Fibroblast of pulmonary artery (primary cell): ENCODE data around the gene DNAJC12.
"Not testable (repeated sequence)": the region's sequence is repeated elsewhere in the genome, so short reads cannot be mapped to it uniquely, and the experiment has no call there.

Experiments used
- DNase-seq: peaks from one replicate; pipeline ENCODE4 v3.0.0-alpha.2; 2010; ENCODE audit warnings: low read depth
- H3K4me3 ChIP-seq: replicated peaks from 2 replicates; pipeline ENCODE4 v1.5.1; 2011; ENCODE audit warnings: low read depth, mild to moderate bottlenecking, control low read depth, low read length, moderate library complexity
- TF ChIP-seq, protein P1 (sequence below): IDR thresholded peaks from 2 replicates; pipeline ENCODE4 v1.5.1; 2011; ENCODE audit warnings: mild to moderate bottlenecking, control low read depth, low read length, inconsistent platforms; ENCODE audit errors: missing control alignments

DNAJC12 gene

DNA sequence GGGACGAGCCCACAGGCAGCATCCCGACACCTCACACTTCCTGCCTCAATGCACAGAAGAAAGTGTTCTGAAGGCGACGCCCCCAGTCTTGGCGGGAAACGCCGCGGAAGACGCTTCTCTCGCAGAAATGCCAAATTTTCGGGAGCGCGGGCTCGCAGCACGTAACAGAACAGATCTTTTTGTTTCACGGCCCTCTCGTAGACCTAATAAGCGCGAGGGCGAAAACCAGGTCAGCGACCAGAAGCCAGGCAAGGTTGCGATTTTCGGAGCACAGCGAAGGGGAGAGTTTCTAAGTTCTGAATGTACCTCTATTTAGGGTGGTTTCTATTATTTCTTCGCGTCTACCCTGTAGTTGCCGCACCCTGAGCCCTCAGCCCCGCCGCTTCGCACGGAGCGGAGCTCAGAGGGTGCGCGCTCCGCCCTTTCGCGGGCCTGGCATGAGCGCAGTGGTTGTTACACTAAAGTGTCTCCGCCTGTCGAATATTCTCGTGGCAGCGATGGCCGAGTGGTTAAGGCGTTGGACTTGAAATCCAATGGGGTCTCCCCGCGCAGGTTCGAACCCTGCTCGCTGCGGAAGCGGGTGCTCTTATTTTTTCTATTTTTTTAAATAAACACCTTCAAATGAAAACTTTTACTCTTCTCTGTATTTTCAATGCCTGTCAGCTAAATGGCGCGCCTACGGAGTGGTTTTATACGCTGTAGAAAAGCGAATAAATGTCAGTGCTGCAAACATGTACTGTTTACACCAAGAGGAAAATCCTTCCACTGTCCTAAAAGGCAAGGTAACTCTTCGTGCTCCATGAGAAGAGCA, 73.8 kb downstream of the DNAJC12 start:
- H3K4me3 ChIP-seq = peak overlapping the region; percentile 68
- DNase-seq = peak; percentile 95
- TF ChIP-seq, protein P1, sequence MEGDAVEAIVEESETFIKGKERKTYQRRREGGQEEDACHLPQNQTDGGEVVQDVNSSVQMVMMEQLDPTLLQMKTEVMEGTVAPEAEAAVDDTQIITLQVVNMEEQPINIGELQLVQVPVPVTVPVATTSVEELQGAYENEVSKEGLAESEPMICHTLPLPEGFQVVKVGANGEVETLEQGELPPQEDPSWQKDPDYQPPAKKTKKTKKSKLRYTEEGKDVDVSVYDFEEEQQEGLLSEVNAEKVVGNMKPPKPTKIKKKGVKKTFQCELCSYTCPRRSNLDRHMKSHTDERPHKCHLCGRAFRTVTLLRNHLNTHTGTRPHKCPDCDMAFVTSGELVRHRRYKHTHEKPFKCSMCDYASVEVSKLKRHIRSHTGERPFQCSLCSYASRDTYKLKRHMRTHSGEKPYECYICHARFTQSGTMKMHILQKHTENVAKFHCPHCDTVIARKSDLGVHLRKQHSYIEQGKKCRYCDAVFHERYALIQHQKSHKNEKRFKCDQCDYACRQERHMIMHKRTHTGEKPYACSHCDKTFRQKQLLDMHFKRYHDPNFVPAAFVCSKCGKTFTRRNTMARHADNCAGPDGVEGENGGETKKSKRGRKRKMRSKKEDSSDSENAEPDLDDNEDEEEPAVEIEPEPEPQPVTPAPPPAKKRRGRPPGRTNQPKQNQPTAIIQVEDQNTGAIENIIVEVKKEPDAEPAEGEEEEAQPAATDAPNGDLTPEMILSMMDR = no peak

DNA sequence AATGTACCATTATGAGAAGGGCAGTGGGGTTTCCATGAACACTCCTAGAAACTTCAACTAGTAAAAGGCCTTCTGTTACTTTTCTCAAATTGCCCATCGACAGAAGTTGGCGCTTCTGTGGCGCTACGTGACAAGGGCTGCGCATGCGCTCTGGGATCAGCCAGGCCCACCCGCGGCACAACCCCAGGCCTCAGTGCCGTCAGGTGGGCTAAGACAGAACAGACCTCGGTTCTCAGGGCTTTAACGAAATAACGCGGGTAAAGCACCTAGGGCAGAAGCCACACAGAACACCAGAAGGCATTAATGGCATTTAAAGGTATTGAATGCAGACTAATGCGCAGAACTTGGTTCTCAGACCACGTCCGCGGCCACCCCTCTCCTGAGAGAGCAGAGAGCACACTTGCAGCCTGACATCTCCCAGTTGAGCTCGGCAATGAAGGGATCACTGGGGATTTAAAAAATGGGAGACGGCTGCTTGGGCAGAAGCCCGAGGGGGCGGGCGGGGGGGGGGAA, 74.4 kb downstream of the DNAJC12 start:
- peak; percentile 62 for DNase-seq
- peak overlapping the region; percentile 68 for H3K4me3 ChIP-seq
- TF ChIP-seq, protein P1 = no peak

DNA sequence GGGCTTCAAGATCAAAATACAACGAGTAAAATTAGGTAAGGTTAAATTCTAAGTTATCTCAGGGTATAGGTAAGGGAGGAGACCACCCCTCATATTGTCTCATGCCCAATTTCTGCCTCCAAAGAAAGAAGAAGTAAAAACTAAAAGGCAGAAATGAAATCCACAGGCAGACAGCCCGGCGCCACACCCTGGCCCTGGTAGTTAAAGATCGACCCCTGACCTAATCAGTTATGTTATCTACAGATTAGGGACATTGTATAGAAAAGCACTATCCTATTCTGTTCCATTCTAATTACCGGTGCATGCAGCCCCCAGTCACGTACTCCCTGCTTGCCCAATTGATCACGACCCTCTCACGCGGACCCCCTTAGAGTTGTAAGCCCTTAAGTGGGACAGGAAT, 75.4 kb downstream of the DNAJC12 start:
- not testable (repeated sequence) for H3K4me3 ChIP-seq, DNase-seq

DNA sequence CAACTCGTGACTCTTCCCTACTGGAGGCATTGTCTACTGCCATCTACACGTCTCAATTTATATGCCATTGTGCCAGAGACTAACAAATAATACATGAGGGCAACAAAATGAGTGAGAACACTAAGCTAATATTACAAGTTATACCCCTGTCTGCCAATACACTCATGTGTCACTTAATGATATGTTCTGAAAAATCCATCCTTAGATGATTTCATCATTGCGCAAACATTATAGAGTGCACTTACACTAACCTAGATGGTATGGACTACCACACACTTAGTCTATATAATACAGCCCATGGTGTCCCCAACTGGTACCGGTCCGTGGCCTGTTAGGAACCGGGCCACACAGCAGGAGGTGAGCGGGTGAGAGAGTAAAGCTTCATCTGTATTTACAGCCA, 77.7 kb downstream of the DNAJC12 start:
- TF ChIP-seq, protein P1 = no peak
- H3K4me3 ChIP-seq = no peak overlapping the region
- no peak for DNase-seq
